RWPE1 (cell line): Measurements from ENCODE around the gene AGPS.

ENCODE experiments used
- CTCF ChIA-PET: fragments of 350-600 bp; sonication (Branson Sonifier 250); formaldehyde crosslinking; extraction: SDS; loops from one replicate; lab custom pipeline; 2021; lab: Yijun Ruan, JAX
- POLR2A ChIA-PET: fragments of 400-600 bp; formaldehyde crosslinking; extraction: SDS; loops from one replicate; lab custom pipeline; 2020; ENCODE audit warnings: antibody characterized with exemption; ENCODE audit not compliant: low non-redundant PET; lab: Yijun Ruan, JAX
- DNase-seq: peaks from one replicate; pipeline ENCODE4 v3.0.0; 2012; ENCODE audit warnings: low spot score
- H3K27ac ChIP-seq: fragments of 450-650 bp; 2 replicates; pipeline ENCODE4 v1.5.1; 2017
- CTCF ChIP-seq: fragments of 450-650 bp; conservative IDR thresholded peaks from 2 replicates; pipeline ENCODE4 v1.5.1; 2017; ENCODE audit warnings: low read depth, mild to moderate bottlenecking

AGPS gene

GRCh38 chr2:177542396-177542795, 149.8 kb downstream of the AGPS start:
- H3K27ac ChIP-seq = no peak overlapping the region
- CTCF ChIA-PET = no interaction called here
- POLR2A ChIA-PET = no interaction called here
- DNase-seq = no peak
- no peak for TF ChIP-seq CTCF

GRCh38 chr2:177543007-177543760, 150.6 kb downstream of the AGPS start:
- CTCF ChIA-PET = no interaction called here
- POLR2A ChIA-PET = no interaction called here
- no peak for TF ChIP-seq CTCF
- no peak for DNase-seq
- no peak overlapping the region for H3K27ac ChIP-seq

- no peak for TF ChIP-seq CTCF
- CTCF ChIA-PET = interaction anchor here (0.6 kb wide), 1 partner anchor 58 kb away, joined by 3 read pairs; no protein-coding TSS in a partner anchor
- no peak for DNase-seq
- H3K27ac ChIP-seq = no peak overlapping the region
- POLR2A ChIA-PET = no interaction called here
Measured at GRCh38 chr2:177545143-177545542, 152.6 kb downstream of the AGPS start.

GRCh38 chr2:177545981-177546585, 153.5 kb downstream of the AGPS start:
- no peak overlapping the region for H3K27ac ChIP-seq
- CTCF ChIA-PET = interaction anchor here (0.6 kb wide), 1 partner anchor 20 kb away, joined by 8 read pairs; no protein-coding TSS in a partner anchor
- no peak for DNase-seq
- no peak for TF ChIP-seq CTCF
- POLR2A ChIA-PET = no interaction called here

GRCh38 chr2:177547122-177547521, 154.5 kb downstream of the AGPS start:
- ChIA-PET POLR2A (no interaction called here), CTCF (no interaction called here)
- no peak for DNase-seq

GRCh38 chr2:177547772-177548171, 155.2 kb downstream of the AGPS start:
- no peak overlapping the region for H3K27ac ChIP-seq
- CTCF ChIA-PET = no interaction called here
- POLR2A ChIA-PET = no interaction called here
- no peak for DNase-seq
- TF ChIP-seq CTCF = no peak

More at GRCh38 chr2:177547122-177547521, 154.5 kb downstream of the AGPS start:
- TF ChIP-seq CTCF = no peak
- no peak overlapping the region for H3K27ac ChIP-seq
